GM21360 (cell line): Measurements from ENCODE around the gene CREM.

Experiments used
- ATAC-seq: cut with Tn5 transposase; IDR thresholded peaks from one replicate; pipeline ENCODE4 v1.9.1; 2021; ENCODE audit warnings: mild to moderate bottlenecking, moderate library complexity; ENCODE audit not compliant: unreplicated experiment

CREM gene

GRCh38 chr10:35133586-35133985 lies 6.9 kb downstream of the CREM start:
- ATAC-seq = no peak

GRCh38 chr10:35135861-35136260 lies 9.2 kb downstream of the CREM start:
- ATAC-seq = no peak

GRCh38 chr10:35136263-35136815 lies 9.7 kb downstream of the CREM start:
- peak; percentile 50 for ATAC-seq

GRCh38 chr10:35140126-35140525 lies 13.5 kb downstream of the CREM start:
- ATAC-seq = no peak

GRCh38 chr10:35140727-35141126 lies 14.1 kb downstream of the CREM start:
- no peak for ATAC-seq

GRCh38 chr10:35150308-35150707 lies 23.7 kb downstream of the CREM start:
- ATAC-seq = no peak

GRCh38 chr10:35152992-35153391 lies 26.3 kb downstream of the CREM start:
- no peak for ATAC-seq

GRCh38 chr10:35153716-35154115 lies 27.1 kb downstream of the CREM start:
- no peak for ATAC-seq

- ATAC-seq = no peak
Measured at GRCh38 chr10:35160743-35161142, 34.1 kb downstream of the CREM start.

GRCh38 chr10:35161906-35162305 lies 35.3 kb downstream of the CREM start:
- ATAC-seq = no peak

GRCh38 chr10:35165136-35165535 lies 38.5 kb downstream of the CREM start:
- ATAC-seq = no peak

- no peak for ATAC-seq
Measured at GRCh38 chr10:35165811-35166210, 39.2 kb downstream of the CREM start.

- no peak for ATAC-seq
Measured at GRCh38 chr10:35166607-35167006, 40.0 kb downstream of the CREM start.

- ATAC-seq = no peak
Measured at GRCh38 chr10:35167342-35167741, 40.7 kb downstream of the CREM start.

- no peak for ATAC-seq
Measured at GRCh38 chr10:35172146-35172545, 45.5 kb downstream of the CREM start.

- no peak for ATAC-seq
Measured at GRCh38 chr10:35172574-35172973, 45.9 kb downstream of the CREM start.

- no peak for ATAC-seq
Measured at GRCh38 chr10:35178331-35178730, 51.7 kb downstream of the CREM start.

GRCh38 chr10:35182631-35183510 lies 56.2 kb downstream of the CREM start:
- no peak for ATAC-seq

GRCh38 chr10:35184527-35185171 lies 58.0 kb downstream of the CREM start:
- no peak for ATAC-seq

- no peak for ATAC-seq
Measured at GRCh38 chr10:35185260-35186034, 58.8 kb downstream of the CREM start.

- no peak for ATAC-seq
Measured at GRCh38 chr10:35188954-35189353, 62.3 kb downstream of the CREM start.
